ENCODE results near the gene TSFM.
A peak's percentile ranks its signal among the peaks of the same experiment; 100 is the strongest.

TSFM gene

GRCh38 chr12:57781801-57782200 lies 786 bp upstream of the TSFM start:
- Histone ChIP-seq H4K20me1 (ENCODE audit: low read depth, low read length) (no peaks in the 10 kb centered on the region), H3K79me2 (ENCODE audit: insufficient read depth, low read length) (peaks cover 16% of the 10 kb centered on the region), H3K27ac (ENCODE audit: low read depth, low read length) (no peak overlapping the region), H2AFZ (ENCODE audit: low read depth, low read length, severe bottlenecking) (peak overlapping the region; percentile 27), H3K4me3 (ENCODE audit: insufficient read depth, low read length, poor library complexity, severe bottlenecking) (no peak overlapping the region), H3K9me3 (ENCODE audit: insufficient read depth, low read length) (no peaks in the 10 kb centered on the region), H3F3A (ENCODE audit: insufficient read depth) (no peaks in the 10 kb centered on the region), H3K36me3 (ENCODE audit: low read length) (peaks cover 12% of the 10 kb centered on the region; the same call in 1 of the 2 replicates), H3K9ac (ENCODE audit: low read length) (peak overlapping the region; percentile 92), H3K4me2 (ENCODE audit: low read depth, low read length, poor library complexity, severe bottlenecking) (peak overlapping the region; percentile 45), H3K27me3 (ENCODE audit: low read length) (no peaks in the 10 kb centered on the region), H3K9me2 (replicated peaks; ENCODE audit: insufficient read depth, low read length) (no peaks in the 10 kb centered on the region)
- TF ChIP-seq CTCF (IDR thresholded peaks at IDR 0.05; ENCODE audit: insufficient read depth, low read length, poor library complexity, severe bottlenecking), result no peak
- TF ChIP-seq EZH2phosphoT487 (conservative IDR thresholded peaks at IDR 0.05; ENCODE audit: low read length), result no peak

DNA sequence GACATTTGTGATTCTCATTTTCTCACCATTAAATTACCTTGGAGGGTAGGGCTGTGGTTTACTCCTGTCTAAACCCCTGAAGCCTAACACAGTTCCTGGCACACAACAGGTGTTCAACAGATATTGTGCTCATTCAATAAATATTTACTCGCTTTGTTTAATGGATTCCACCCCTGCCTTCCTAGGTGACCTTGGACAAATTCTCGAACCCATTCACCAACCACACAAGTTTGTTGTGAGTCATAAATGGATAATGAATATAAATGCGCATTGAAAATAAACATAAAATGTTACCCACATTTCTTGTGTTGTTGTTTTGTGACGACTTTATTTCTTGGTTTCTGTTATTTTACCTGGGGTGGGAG lies 362 bp upstream of the TSFM start:
- Histone ChIP-seq H4K20me1 (ENCODE audit: low read depth, low read length) (no peaks in the 10 kb centered on the region), H3K9ac (ENCODE audit: low read length) (peak overlapping the region; percentile 92), H3K9me3 (ENCODE audit: insufficient read depth, low read length) (no peaks in the 10 kb centered on the region), H3F3A (ENCODE audit: insufficient read depth) (no peaks in the 10 kb centered on the region), H3K27me3 (ENCODE audit: low read length) (no peaks in the 10 kb centered on the region), H3K4me3 (ENCODE audit: insufficient read depth, low read length, poor library complexity, severe bottlenecking) (no peak overlapping the region), H3K27ac (ENCODE audit: low read depth, low read length) (no peak overlapping the region), H3K4me2 (ENCODE audit: low read depth, low read length, poor library complexity, severe bottlenecking) (peak overlapping the region; percentile 45), H2AFZ (ENCODE audit: low read depth, low read length, severe bottlenecking) (peak overlapping the region; percentile 27), H3K36me3 (ENCODE audit: low read length) (peaks cover 17% of the 10 kb centered on the region; the same call in 1 of the 2 replicates), H3K79me2 (ENCODE audit: insufficient read depth, low read length) (peaks cover 16% of the 10 kb centered on the region), H3K9me2 (replicated peaks; ENCODE audit: insufficient read depth, low read length) (no peaks in the 10 kb centered on the region)
- TF ChIP-seq EZH2phosphoT487 (conservative IDR thresholded peaks at IDR 0.05; ENCODE audit: low read length) (no peak), CTCF (IDR thresholded peaks at IDR 0.05; ENCODE audit: insufficient read depth, low read length, poor library complexity, severe bottlenecking) (no peak)

GRCh38 chr12:57783466-57783801 lies 847 bp downstream of the TSFM start:
- H3F3A ChIP-seq (ENCODE audit: insufficient read depth), result no peaks in the 10 kb centered on the region
- peaks cover 22% of the 10 kb centered on the region; the same call in 1 of the 2 replicates for H3K36me3 ChIP-seq (ENCODE audit: low read length)
- no peaks in the 10 kb centered on the region for H3K27me3 ChIP-seq (ENCODE audit: low read length)
- H3K9ac ChIP-seq (ENCODE audit: low read length), result peak overlapping the region; percentile 92
- TF ChIP-seq CTCF (IDR thresholded peaks at IDR 0.05; ENCODE audit: insufficient read depth, low read length, poor library complexity, severe bottlenecking) (no peak), EZH2phosphoT487 (conservative IDR thresholded peaks at IDR 0.05; ENCODE audit: low read length) (no peak)
- H2AFZ ChIP-seq (ENCODE audit: low read depth, low read length, severe bottlenecking), result no peak overlapping the region
- no peaks in the 10 kb centered on the region for H4K20me1 ChIP-seq (ENCODE audit: low read depth, low read length)
- peak overlapping the region; percentile 91 for H3K4me2 ChIP-seq (ENCODE audit: low read depth, low read length, poor library complexity, severe bottlenecking)
- no peaks in the 10 kb centered on the region for H3K9me3 ChIP-seq (ENCODE audit: insufficient read depth, low read length)
- no peaks in the 10 kb centered on the region for H3K9me2 ChIP-seq (replicated peaks; ENCODE audit: insufficient read depth, low read length)
- peak overlapping the region; percentile 100 for H3K4me3 ChIP-seq (ENCODE audit: insufficient read depth, low read length, poor library complexity, severe bottlenecking)
- H3K79me2 ChIP-seq (ENCODE audit: insufficient read depth, low read length), result peaks cover 16% of the 10 kb centered on the region
- no peak overlapping the region for H3K27ac ChIP-seq (ENCODE audit: low read depth, low read length)
